Embryonic facial prominence (tissue), 1 donor: Measurements from ENCODE around the gene TAP2.
"Not testable (repeated sequence)": the region's sequence is repeated elsewhere in the genome, so short reads cannot be mapped to it uniquely, and the experiment has no call there.

ENCODE experiments used
- DNase-seq: peaks from one replicate; pipeline ENCODE4 v3.0.0-alpha.2; 2016; ENCODE audit errors: extremely low spot score

The TAP2 gene

DNA sequence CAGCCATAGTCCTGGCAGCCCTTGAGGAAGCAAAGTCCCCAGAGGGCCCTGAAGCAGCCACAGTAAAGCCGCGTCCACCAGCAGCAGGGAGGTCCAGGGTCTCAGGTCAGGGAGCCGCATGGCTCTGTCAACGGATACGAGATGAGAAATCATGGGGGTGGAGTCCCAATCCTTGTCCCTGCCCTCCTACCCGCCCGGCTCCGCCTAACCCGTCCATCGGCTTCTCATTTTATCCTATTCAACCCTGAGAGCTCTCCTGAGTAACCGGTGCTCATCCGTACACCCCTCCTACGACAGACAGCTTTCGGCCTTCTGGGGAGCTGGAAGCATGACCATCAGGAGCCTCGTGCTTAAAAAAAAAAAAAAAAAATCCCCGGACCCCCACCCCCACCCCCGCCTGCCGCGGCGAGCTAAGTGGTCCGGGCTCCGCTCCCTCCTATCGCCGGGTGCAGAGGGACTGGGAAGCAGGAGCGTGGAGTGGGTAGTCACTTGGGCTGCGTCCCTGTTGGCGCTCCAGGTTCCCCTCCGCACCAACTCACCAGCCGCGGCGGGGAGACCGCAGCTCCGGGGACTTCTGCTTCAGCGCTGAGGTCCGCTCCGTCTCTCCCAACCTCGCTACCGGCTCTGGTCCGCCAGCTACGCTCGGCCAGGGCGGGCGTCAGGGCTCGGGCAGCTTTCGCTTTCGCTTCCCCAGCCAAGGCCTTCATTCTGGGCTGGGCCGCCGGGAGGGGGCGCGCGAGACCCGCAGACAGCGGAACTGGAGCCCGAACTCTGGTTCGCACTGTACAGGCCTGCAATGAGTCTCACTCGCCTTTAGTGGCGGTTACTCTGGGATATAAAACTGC is at the start of gene TAP2:
TAP2 (minus strand) TSS at position 626 of the 845 bp plus-strand sequence; CDS start at position 120, 506 bp downstream.
- peak; percentile 72 for DNase-seq

DNA sequence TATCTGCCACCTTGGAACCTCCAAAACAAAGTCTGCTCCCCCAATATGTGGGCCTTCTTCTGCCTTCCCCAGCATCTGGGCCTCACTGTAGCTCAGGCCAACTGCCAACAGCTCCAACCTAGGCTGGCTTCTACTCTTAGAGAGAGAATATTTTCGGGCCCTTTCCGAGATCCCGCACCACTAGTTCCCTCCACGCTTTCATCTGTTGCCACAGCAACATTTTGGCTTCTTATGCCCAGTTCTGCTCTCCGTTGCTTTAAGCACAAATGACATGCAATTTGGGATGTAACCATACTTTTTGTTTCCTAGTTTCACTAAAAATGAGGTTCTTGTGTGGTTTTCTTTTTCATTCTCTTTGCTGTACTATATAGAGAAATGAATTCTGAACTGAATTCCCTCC is 49.1 kb upstream of the TAP2 start:
- DNase-seq, result no peak

- DNase-seq, result no peak
Measured at GRCh38 chr6:32886681-32887383, 48.3 kb upstream of the TAP2 start.

DNA sequence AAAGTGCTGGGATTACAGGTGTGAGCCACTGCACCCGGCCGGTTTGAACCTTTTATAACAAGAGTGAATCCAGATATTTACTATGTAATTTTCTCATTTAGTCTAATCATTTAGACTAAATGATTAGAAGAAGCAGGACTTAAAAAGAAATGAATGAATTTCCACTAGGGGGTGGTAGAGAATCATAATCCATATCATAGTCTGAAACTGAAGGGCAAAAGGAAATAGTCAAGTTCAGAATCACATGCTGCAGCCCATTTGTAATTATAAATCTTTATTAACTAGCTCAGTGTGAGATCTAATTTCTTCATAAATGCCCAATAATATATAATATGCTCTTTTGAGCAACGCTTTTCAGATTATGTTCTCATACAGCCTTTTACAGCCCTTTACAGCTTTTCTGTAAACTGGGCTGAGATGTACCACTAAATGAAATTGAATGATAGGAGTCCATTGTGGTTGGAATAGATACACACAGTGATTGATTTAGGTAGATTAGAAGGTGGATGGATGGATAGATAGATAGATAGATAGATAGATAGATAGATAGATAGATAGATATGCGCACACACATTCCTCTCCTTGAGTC is 47.3 kb upstream of the TAP2 start:
- DNase-seq, result peak; percentile 57

- no peak for DNase-seq
Measured at GRCh38 chr6:32883789-32884188, 45.2 kb upstream of the TAP2 start.

DNA sequence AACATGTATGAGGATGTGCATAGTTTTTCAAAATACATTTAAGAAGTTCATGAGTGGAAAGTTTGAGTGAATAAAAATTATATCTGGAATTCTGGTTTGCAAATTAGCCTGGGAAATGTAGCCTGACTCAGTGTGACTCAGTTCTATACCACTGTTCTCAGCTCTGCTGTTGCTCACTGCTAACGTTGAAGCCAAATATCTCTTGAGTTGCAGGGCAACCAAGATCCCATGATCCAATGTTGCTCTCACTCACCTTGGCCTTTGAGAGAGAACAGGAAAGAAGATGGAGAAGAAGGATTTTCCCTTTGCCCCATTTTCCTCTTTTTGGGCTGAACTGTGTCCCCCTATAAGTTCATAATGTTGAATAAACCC is 44.3 kb upstream of the TAP2 start:
- DNase-seq, result no peak

GRCh38 chr6:32880962-32881361 is 42.4 kb upstream of the TAP2 start:
- not testable (repeated sequence) for DNase-seq

DNA sequence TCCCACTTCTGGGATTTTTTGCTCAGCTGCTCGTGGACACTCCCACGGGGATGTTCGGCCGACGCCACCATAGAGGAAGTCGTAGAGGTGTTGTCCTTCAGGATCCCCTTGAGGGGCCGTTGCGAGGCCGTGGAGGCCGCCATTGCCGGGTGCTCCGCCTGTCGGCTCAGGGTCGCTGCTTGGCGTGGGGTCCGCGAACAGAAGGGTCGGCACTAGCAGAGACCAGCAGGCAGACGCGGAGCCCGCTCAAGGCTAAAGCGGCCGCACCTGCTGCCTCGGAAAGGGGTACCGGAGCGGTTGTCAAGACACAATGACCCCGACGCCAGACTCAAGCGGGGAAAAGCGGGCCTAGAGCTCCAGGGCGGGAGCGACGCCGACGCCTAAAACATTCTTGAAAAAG is 41.2 kb upstream of the TAP2 start:
- DNase-seq, result no peak

DNA sequence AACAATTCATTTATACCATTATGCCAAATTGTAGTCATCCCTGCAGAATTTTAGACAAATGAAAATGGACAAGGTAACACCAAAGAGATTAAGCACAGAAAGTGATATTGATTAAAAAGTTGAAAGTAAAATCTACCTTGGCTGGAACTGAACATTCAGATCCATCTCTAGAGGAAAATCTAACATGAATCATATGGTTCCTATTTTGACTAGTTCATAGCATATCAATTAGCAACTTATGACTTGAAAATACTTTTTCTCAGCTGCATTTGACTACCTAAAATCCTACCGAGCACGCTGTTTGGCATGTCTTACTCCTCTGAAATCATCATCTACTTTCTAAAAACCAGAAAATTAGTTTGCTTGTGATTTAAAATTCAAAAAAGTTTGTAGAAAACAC is 38.1 kb upstream of the TAP2 start:
- no peak for DNase-seq

- not testable (repeated sequence) for DNase-seq
Measured at GRCh38 chr6:32873947-32874346, 35.4 kb upstream of the TAP2 start.

- no peak for DNase-seq
Measured at GRCh38 chr6:32868257-32868788, 29.8 kb upstream of the TAP2 start.

GRCh38 chr6:32867554-32868256 is 29.2 kb upstream of the TAP2 start:
- no peak for DNase-seq

- DNase-seq, result no peak
Measured at GRCh38 chr6:32867022-32867477, 28.5 kb upstream of the TAP2 start.

DNA sequence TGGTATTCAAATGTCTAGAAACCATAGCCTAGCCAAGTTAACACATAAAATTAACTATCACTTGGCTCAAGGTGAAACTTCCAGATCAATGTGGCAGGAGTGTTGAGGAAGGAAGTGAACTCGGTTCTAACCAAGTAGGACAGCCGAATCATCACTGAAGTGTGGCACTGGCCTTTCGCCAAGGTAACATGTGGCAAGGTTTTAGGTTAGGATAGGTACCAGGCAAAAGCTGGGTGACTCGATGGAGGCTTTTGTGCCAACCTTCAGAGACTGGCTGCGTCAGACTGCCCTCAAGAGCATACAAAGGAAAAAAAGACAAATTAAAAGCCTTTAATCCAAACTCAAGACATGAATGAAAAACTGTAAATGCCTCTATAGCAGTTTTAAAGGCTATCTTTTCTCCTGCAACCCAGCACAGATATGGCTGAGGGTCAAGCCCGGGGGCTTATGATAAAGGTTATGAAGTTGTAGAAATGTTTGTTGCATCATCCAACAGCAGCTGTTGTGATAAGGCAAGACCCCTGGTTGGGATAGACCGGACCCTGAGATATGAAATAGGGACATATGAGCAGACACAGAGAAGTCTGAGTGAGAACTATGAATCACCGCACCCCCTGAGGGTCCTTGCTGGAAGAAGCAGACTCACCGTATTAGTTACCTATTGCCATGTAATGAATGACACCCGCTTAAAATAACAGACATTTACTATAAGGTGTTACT is 27.3 kb upstream of the TAP2 start:
- DNase-seq, result no peak

- no peak for DNase-seq
Measured at GRCh38 chr6:32862725-32863124, 24.2 kb upstream of the TAP2 start.

DNA sequence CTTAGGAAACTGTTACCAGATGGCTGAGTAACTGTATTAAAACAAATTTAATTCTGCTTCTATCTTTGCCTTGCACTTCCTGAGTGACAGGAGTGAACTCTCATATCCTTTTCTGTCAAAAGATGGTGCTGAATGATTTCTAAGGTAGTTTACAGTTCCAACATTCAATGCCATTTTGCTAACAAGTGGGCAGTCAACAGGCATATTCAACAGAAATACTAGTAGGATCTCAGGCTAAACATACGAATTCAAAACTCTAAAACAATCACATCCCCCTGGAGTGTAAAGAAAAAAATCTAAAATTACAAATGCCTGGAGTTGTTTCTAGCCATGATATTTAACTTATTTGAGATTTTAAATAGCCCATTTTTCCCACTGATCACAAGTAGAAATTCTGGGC is 22.1 kb upstream of the TAP2 start:
- DNase-seq, result no peak

- no peak for DNase-seq
Measured at GRCh38 chr6:32858194-32858593, 19.7 kb upstream of the TAP2 start.

- no peak for DNase-seq
Measured at GRCh38 chr6:32857156-32857891, 18.8 kb upstream of the TAP2 start.

- DNase-seq, result no peak
Measured at GRCh38 chr6:32855467-32856174, 17.1 kb upstream of the TAP2 start.
